Renal cortical epithelial cell (primary cell): ENCODE measurements around the gene CPE. TPM values are rescaled to one million over a fixed set of nuclear protein-coding genes. Genes with fewer than 3 reads are reported as not detected.

ENCODE experiments used
- DNase-seq: peaks from one replicate; pipeline ENCODE4 v3.0.0-alpha.2; 2011; ENCODE audit warnings: low read depth
- total RNA-seq: library from RNA; depleted of rRNA; stranded (reverse); fragments of >200 nt; gene quantifications from 2 replicates; pipeline ENCODE4 v1.2.3, GENCODE V29; 2014

CPE gene
- total RNA-seq, 1 donor from 2014 or later, result 32.8 TPM

- DNase-seq, result peak; percentile 74
Observed at GRCh38 chr4:165364452-165365080, 14.2 kb upstream of the CPE start.

- DNase-seq, result no peak
Observed at GRCh38 chr4:165367040-165367439, 11.8 kb upstream of the CPE start.

- DNase-seq, result no peak
Observed at GRCh38 chr4:165368114-165368513, 10.7 kb upstream of the CPE start.

- no peak for DNase-seq
Observed at GRCh38 chr4:165368567-165368966, 10.2 kb upstream of the CPE start.

GRCh38 chr4:165369522-165369921 lies 9.3 kb upstream of the CPE start:
- DNase-seq, result peak; percentile 85

GRCh38 chr4:165370530-165370929 lies 8.3 kb upstream of the CPE start:
- no peak for DNase-seq

- no peak for DNase-seq
Observed at GRCh38 chr4:165375465-165375864, 3.3 kb upstream of the CPE start.

GRCh38 chr4:165378398-165378744 lies 437 bp upstream of the CPE start:
- DNase-seq, result no peak

- DNase-seq, result no peak
Observed at GRCh38 chr4:165379678-165380064, 863 bp downstream of the CPE start.

GRCh38 chr4:165380805-165381204 lies 2.0 kb downstream of the CPE start:
- no peak for DNase-seq

- no peak for DNase-seq
Observed at GRCh38 chr4:165381821-165382373, 3.1 kb downstream of the CPE start.

GRCh38 chr4:165382640-165383039 lies 3.8 kb downstream of the CPE start:
- no peak for DNase-seq

GRCh38 chr4:165383591-165384073 lies 4.8 kb downstream of the CPE start:
- peak; percentile 23 for DNase-seq

- DNase-seq, result no peak
Observed at GRCh38 chr4:165384186-165384585, 5.4 kb downstream of the CPE start.

GRCh38 chr4:165384598-165384997 lies 5.8 kb downstream of the CPE start:
- no peak for DNase-seq

- DNase-seq, result no peak
Observed at GRCh38 chr4:165385126-165385525, 6.3 kb downstream of the CPE start.

GRCh38 chr4:165386328-165386727 lies 7.5 kb downstream of the CPE start:
- no peak for DNase-seq

GRCh38 chr4:165388756-165389155 lies 9.9 kb downstream of the CPE start:
- no peak for DNase-seq

GRCh38 chr4:165393051-165393450 lies 14.2 kb downstream of the CPE start:
- no peak for DNase-seq

GRCh38 chr4:165393704-165394103 lies 14.9 kb downstream of the CPE start:
- peak; percentile 6 for DNase-seq

GRCh38 chr4:165394275-165394674 lies 15.5 kb downstream of the CPE start:
- DNase-seq, result peak; percentile 26

GRCh38 chr4:165398570-165398969 lies 19.8 kb downstream of the CPE start:
- peak; percentile 70 for DNase-seq

GRCh38 chr4:165402375-165402774 lies 23.6 kb downstream of the CPE start:
- DNase-seq, result no peak

- no peak for DNase-seq
Observed at GRCh38 chr4:165403048-165403447, 24.2 kb downstream of the CPE start.
